HepG2 (cell line): ENCODE data around the gene CRISPLD2. TPM values are rescaled to one million over a fixed set of nuclear protein-coding genes. Genes with fewer than 3 reads are reported as not detected.

Source experiments
- ATAC-seq: fragments of 200-7000 bp; cut with Tn5 transposase; 3 replicates; pipeline ENCODE4 v1.9.1; 2020; ENCODE audit warnings: mild to moderate bottlenecking, moderate library complexity
- BruUV-seq: library from RNA; stranded (reverse); fragments of 400-500 nt; replicated peaks from 2 replicates; lab custom pipeline; 2021; lab: Mats Ljungman, UMichigan
- CTCF ChIA-PET: fragments of 300-600 bp; formaldehyde crosslinking; extraction: SDS; loops from one replicate; lab custom pipeline; 2021; ENCODE audit warnings: low total read pairs, inconsistent platforms, low intra/inter-chr PET ratio; lab: Yijun Ruan, JAX
- POLR2A ChIA-PET: fragments of 350-600 bp; sonication (Branson Sonifier 250); formaldehyde crosslinking; loops from one replicate; lab custom pipeline; 2020; ENCODE audit warnings: antibody characterized with exemption, inconsistent platforms; lab: Yijun Ruan, JAX
- DNase-seq: peaks from one replicate; pipeline ENCODE4 v3.0.0-alpha.2; 2015; ENCODE audit warnings: low spot score
- FAIRE-seq: peaks from 3 replicates; lab custom pipeline; 2011; peaks lifted over from hg19 to GRCh38; lab: Jason Lieb, UNC
- H2AFZ ChIP-seq: one replicate; pipeline ENCODE4 v1.6.1; 2011; ENCODE audit warnings: low read length, inconsistent platforms
- H3K27ac ChIP-seq: fragments of 300-600 bp; 3 replicates; pipeline ENCODE4 v1.8.0; 2011; ENCODE audit warnings: mixed run types, mild to moderate bottlenecking, mixed read lengths, low read length, inconsistent platforms; ENCODE audit not compliant: insufficient read depth; ENCODE audit errors: extremely low read length
- H3K27me3 ChIP-seq, 2 experiments: fragments of 200-600 bp in 1 of 2; 2 replicates in 1 of 2; 3 replicates in 1 of 2; pipeline versions ENCODE4 v1.6.0 to v1.8.0; 2011; ENCODE audit warnings: low read length in 2 of 2, mild to moderate bottlenecking in 2 of 2, moderate library complexity in 2 of 2, inconsistent platforms in 1 of 2; ENCODE audit not compliant: insufficient read depth in 2 of 2, control insufficient read depth in 1 of 2
- H3K36me3 ChIP-seq, 2 experiments: fragments of 200-600 bp in 1 of 2; replicated peaks in 1 of 2; 2 replicates in 1 of 2; 3 replicates in 1 of 2; pipeline versions ENCODE4 v1.5.1 to v1.8.0; 2011; ENCODE audit warnings: low read length in 2 of 2, inconsistent platforms in 1 of 2; ENCODE audit not compliant: insufficient read depth in 2 of 2, control insufficient read depth in 1 of 2
- H3K4me1 ChIP-seq: 2 replicates; pipeline ENCODE4 v1.5.1; 2012; ENCODE audit warnings: low read length, inconsistent platforms; ENCODE audit not compliant: insufficient read depth
- H3K4me2 ChIP-seq: 2 replicates; pipeline ENCODE4 v1.6.0; 2011; ENCODE audit warnings: low read depth, low read length, inconsistent platforms
- H3K4me3 ChIP-seq, 3 experiments: fragments of 200-600 bp in 1 of 3; sonication (generic), shearing (Covaris generic) in 1 of 3; replicated peaks in 1 of 3; 2 replicates each; pipeline ENCODE4 v1.5.1; 2011 to 2016; ENCODE audit warnings: low read length in 3 of 3, inconsistent platforms in 2 of 3, low read depth in 2 of 3, mild to moderate bottlenecking in 2 of 3, control low read depth in 1 of 3, mixed read lengths in 1 of 3; ENCODE audit not compliant: insufficient read depth in 1 of 3
- H3K79me2 ChIP-seq: one replicate; pipeline ENCODE4 v1.6.1; 2011; ENCODE audit warnings: low read length, inconsistent platforms; ENCODE audit not compliant: insufficient read depth
- H3K9ac ChIP-seq: 2 replicates; pipeline ENCODE4 v1.6.0; 2011; ENCODE audit warnings: mild to moderate bottlenecking, low read depth, low read length, inconsistent platforms; ENCODE audit not compliant: insufficient read depth
- H3K9me3 ChIP-seq: 2 replicates; pipeline ENCODE4 v1.5.1; 2012; ENCODE audit warnings: mild to moderate bottlenecking, low read length
- H4K20me1 ChIP-seq: 2 replicates; pipeline ENCODE4 v1.6.0; 2011; ENCODE audit warnings: inconsistent platforms, mild to moderate bottlenecking, low read length, moderate library complexity; ENCODE audit not compliant: insufficient read depth
- ELF1 ChIP-seq: sonication (generic); formaldehyde crosslinking; IDR thresholded peaks from 2 replicates; pipeline ENCODE4 v1.4.0; 2020; ENCODE audit warnings: missing genetic modification reagents
- ZNF598 ChIP-seq: sonication (generic); formaldehyde crosslinking; IDR thresholded peaks from 2 replicates; pipeline ENCODE4 v1.5.1; 2020; ENCODE audit warnings: mild to moderate bottlenecking, missing genetic modification reagents, borderline replicate concordance
- ZNF780A ChIP-seq: sonication (generic); formaldehyde crosslinking; IDR thresholded peaks from 2 replicates; pipeline ENCODE4 v1.8.0; 2022; ENCODE audit warnings: mild to moderate bottlenecking, missing genetic modification reagents, moderate library complexity
- WGBS: methylation state at CpG from one replicate; pipeline ENCODE4 v1.1.6; 2017; ENCODE audit warnings: low lambda C conversion rate; 5-methylcytosine and 5-hydroxymethylcytosine counted together
- in situ Hi-C: cut with HindIII; loops from 2 replicates; pipeline ENCODE4 v1.10.0; 2017; ENCODE audit warnings: low pct_unique_long_range_greater_than_20kb; ENCODE audit not compliant: extremely low pct_ligation_motif_present
- intact Hi-C: fragments of 100-400 bp; cut with micrococcal nuclease; formaldehyde crosslinking; loops from one replicate; pipeline ENCODE4 v1.10.0; 2022; ENCODE audit not compliant: unreplicated experiment
- polyA plus RNA-seq, 8 experiments: library from polyadenylated mRNA; depleted of rRNA in 3 of 8; stranded (reverse) in 7 of 8; unstranded in 1 of 8; fragments of >200 nt; fragmentation: Illumina TruSeq in 4 of 8; extraction: Trizol in 4 of 8; gene quantifications; 2 replicates each; pipeline versions ENCODE4 v1.2.1 to v1.2.3, GENCODE V29; 2011 to 2016; ENCODE audit warnings: low read depth in 4 of 8, missing spikeins in 1 of 8, mixed read lengths in 1 of 8; ENCODE audit not compliant: insufficient read depth in 1 of 8
- total RNA-seq, 5 experiments: library from RNA; depleted of rRNA; stranded (reverse); fragments of >200 nt; fragmentation: Illumina TruSeq; extraction: Trizol; gene quantifications; 2 replicates each; pipeline ENCODE4 v1.2.3, GENCODE V29; 2016; ENCODE audit warnings: low read depth in 1 of 5
- TF ChIP-seq, protein P1 (sequence below): sonication (generic); formaldehyde crosslinking; IDR thresholded peaks from 2 replicates; pipeline ENCODE4 v1.8.1; 2023; ENCODE audit warnings: mild to moderate bottlenecking, missing genetic modification reagents
- TF ChIP-seq, protein P2 (sequence below): sonication (generic); formaldehyde crosslinking; IDR thresholded peaks from 2 replicates; pipeline ENCODE4 v1.9.0; 2021; ENCODE audit warnings: mild to moderate bottlenecking, missing genetic modification reagents

The CRISPLD2 gene
- total and polyA plus RNA-seq, 2 of the 13 experiments (the other 11 are each of a cell fraction or from before 2014, with no cell fraction given) = 0.04 to 0.31 TPM

DNA sequence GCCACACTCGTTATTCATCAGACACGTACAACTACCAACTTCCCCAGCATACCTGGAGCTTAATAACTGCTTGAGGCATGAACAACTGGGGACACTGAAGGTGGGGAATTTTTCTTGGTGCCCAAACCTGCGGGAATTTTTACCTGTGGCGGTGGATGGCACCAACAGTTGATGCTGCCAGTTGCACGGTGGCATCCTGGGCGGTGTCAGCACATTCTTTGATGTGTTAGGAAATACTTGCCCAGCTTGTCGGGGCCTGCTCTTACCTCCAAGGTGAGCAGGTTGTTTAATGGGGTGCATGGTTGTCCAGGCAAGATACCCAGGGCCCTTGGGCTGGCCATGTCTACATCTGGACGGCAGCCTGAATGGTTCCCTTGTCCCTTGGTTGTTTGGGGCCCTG, 79.6 kb downstream of the CRISPLD2 start:
- Histone ChIP-seq H2AFZ (no peak overlapping the region), H3K27ac (no peak overlapping the region), H3K9me3 (no peaks in the 10 kb centered on the region), H3K27me3 (peaks cover 4 to 19% of the 10 kb centered on the region in 2 experiments), H3K4me3 (no peak overlapping the region), H3K36me3 (no peaks in the 10 kb centered on the region), H4K20me1 (no peaks in the 10 kb centered on the region), H3K79me2 (no peaks in the 10 kb centered on the region), H3K4me1 (peaks cover under 1% of the 10 kb centered on the region; the same call in 1 of the 2 replicates), H3K9ac (no peak overlapping the region), H3K4me2 (no peak overlapping the region)
- 13% methylated on average over 7 of the region's 8 CpGs for WGBS
- in situ Hi-C loops (no loop called here), intact Hi-C loops (no loop called here)
- no TSS peak for BruUV-seq
- TF ChIP-seq, protein P1, sequence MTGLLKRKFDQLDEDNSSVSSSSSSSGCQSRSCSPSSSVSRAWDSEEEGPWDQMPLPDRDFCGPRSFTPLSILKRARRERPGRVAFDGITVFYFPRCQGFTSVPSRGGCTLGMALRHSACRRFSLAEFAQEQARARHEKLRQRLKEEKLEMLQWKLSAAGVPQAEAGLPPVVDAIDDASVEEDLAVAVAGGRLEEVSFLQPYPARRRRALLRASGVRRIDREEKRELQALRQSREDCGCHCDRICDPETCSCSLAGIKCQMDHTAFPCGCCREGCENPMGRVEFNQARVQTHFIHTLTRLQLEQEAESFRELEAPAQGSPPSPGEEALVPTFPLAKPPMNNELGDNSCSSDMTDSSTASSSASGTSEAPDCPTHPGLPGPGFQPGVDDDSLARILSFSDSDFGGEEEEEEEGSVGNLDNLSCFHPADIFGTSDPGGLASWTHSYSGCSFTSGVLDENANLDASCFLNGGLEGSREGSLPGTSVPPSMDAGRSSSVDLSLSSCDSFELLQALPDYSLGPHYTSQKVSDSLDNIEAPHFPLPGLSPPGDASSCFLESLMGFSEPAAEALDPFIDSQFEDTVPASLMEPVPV (CRISPR knock-in tag) = no peak
- TF ChIP-seq ZNF598 (CRISPR knock-in tag) (no peak), ZNF780A (CRISPR knock-in tag) (no peak), ELF1 (CRISPR knock-in tag) (no peak)
- TF ChIP-seq, protein P2, sequence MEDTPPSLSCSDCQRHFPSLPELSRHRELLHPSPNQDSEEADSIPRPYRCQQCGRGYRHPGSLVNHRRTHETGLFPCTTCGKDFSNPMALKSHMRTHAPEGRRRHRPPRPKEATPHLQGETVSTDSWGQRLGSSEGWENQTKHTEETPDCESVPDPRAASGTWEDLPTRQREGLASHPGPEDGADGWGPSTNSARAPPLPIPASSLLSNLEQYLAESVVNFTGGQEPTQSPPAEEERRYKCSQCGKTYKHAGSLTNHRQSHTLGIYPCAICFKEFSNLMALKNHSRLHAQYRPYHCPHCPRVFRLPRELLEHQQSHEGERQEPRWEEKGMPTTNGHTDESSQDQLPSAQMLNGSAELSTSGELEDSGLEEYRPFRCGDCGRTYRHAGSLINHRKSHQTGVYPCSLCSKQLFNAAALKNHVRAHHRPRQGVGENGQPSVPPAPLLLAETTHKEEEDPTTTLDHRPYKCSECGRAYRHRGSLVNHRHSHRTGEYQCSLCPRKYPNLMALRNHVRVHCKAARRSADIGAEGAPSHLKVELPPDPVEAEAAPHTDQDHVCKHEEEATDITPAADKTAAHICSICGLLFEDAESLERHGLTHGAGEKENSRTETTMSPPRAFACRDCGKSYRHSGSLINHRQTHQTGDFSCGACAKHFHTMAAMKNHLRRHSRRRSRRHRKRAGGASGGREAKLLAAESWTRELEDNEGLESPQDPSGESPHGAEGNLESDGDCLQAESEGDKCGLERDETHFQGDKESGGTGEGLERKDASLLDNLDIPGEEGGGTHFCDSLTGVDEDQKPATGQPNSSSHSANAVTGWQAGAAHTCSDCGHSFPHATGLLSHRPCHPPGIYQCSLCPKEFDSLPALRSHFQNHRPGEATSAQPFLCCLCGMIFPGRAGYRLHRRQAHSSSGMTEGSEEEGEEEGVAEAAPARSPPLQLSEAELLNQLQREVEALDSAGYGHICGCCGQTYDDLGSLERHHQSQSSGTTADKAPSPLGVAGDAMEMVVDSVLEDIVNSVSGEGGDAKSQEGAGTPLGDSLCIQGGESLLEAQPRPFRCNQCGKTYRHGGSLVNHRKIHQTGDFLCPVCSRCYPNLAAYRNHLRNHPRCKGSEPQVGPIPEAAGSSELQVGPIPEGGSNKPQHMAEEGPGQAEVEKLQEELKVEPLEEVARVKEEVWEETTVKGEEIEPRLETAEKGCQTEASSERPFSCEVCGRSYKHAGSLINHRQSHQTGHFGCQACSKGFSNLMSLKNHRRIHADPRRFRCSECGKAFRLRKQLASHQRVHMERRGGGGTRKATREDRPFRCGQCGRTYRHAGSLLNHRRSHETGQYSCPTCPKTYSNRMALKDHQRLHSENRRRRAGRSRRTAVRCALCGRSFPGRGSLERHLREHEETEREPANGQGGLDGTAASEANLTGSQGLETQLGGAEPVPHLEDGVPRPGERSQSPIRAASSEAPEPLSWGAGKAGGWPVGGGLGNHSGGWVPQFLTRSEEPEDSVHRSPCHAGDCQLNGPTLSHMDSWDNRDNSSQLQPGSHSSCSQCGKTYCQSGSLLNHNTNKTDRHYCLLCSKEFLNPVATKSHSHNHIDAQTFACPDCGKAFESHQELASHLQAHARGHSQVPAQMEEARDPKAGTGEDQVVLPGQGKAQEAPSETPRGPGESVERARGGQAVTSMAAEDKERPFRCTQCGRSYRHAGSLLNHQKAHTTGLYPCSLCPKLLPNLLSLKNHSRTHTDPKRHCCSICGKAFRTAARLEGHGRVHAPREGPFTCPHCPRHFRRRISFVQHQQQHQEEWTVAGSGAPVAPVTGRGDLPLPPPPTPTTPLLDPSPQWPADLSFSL (CRISPR knock-in tag) = no peak
- FAIRE-seq = peak; percentile 12
- POLR2A ChIA-PET = no interaction called here
- DNase-seq = no peak
- CTCF ChIA-PET = no interaction called here
- no peak for ATAC-seq
